Heart left ventricle (tissue), 16 donors: ENCODE measurements around the gene MPRIP. TPM values are rescaled to one million over a fixed set of nuclear protein-coding genes. Genes with fewer than 3 reads are reported as not detected.

Experiments used
- ATAC-seq, 4 donors: fragments of 200-7000 bp; cut with Tn5 transposase; one replicate each; pipeline ENCODE4 v1.9.1; 2020 to 2022; ENCODE audit warnings: moderate library complexity in 4 of 4, mild to moderate bottlenecking in 3 of 4, moderate number of reproducible peaks in 1 of 4
- DNase-seq, 5 donors: peaks; one replicate each; pipeline ENCODE4 v3.0.0-alpha.2; 2020
- H3K27ac ChIP-seq, 12 donors: fragments of 200-600 bp; sonication (generic) in 4 of 12; one replicate each; pipeline versions ENCODE4 v1.5.0 to v1.8.0; 2016 to 2022; ENCODE audit warnings: mild to moderate bottlenecking in 2 of 12
- H3K27me3 ChIP-seq, 9 donors: fragments of 200-600 bp; sonication (generic) in 2 of 9; one replicate each; pipeline versions ENCODE4 v1.5.1 to v1.8.0; 2016 to 2022; ENCODE audit warnings: mild to moderate bottlenecking in 3 of 9
- H3K36me3 ChIP-seq, 9 donors: fragments of 200-600 bp; sonication (generic) in 2 of 9; one replicate each; pipeline versions ENCODE4 v1.5.0 to v1.8.0; 2018 to 2022; ENCODE audit warnings: mild to moderate bottlenecking in 2 of 9
- H3K4me1 ChIP-seq, 12 donors: fragments of 200-600 bp; sonication (generic) in 4 of 12; one replicate each; pipeline versions ENCODE4 v1.5.0 to v1.8.0; 2016 to 2022; ENCODE audit warnings: mild to moderate bottlenecking in 3 of 12
- H3K4me3 ChIP-seq, 12 donors: fragments of 200-600 bp; sonication (generic) in 4 of 12; one replicate each; pipeline versions ENCODE4 v1.5.0 to v1.8.0; 2017 to 2022; ENCODE audit warnings: mild to moderate bottlenecking in 9 of 12, moderate library complexity in 4 of 12
- H3K9me3 ChIP-seq, 12 donors: fragments of 200-600 bp; sonication (generic) in 4 of 12; one replicate each; pipeline versions ENCODE4 v1.5.0 to v1.8.0; 2016 to 2022; ENCODE audit warnings: mild to moderate bottlenecking in 1 of 12
- CTCF ChIP-seq, 12 donors: fragments of 200-600 bp; sonication (generic) in 4 of 12; IDR thresholded peaks; one replicate each; pipeline versions ENCODE4 v1.5.0 to v1.8.0; 2018 to 2022; ENCODE audit warnings: antibody characterized with exemption in 12 of 12, mild to moderate bottlenecking in 5 of 12
- POLR2A ChIP-seq, 2 donors: fragments of 450-650 bp; IDR thresholded peaks; one replicate each; pipeline ENCODE4 v1.6.1; 2017; ENCODE audit warnings: antibody characterized with exemption in 2 of 2, mild to moderate bottlenecking in 2 of 2, moderate library complexity in 2 of 2
- WGBS, 4 donors: extraction: QIAGEN DNeasy Blood & Tissue Kit in 2 of 4; methylation state at CpG; one replicate each; pipeline versions ENCODE4 v1.1.5 to v1.1.7; 2013 to 2018; 5-methylcytosine and 5-hydroxymethylcytosine counted together
- intact Hi-C, 10 donors: fragments of 100-400 bp; cut with DNase I; formaldehyde crosslinking; loops; one replicate each; pipeline versions ENCODE4 v1.11.1 to v1.14.2; 2022
- polyA plus RNA-seq, 2 donors: library from polyadenylated mRNA; stranded (reverse); fragments of 200-250 nt; gene quantifications; one replicate each; pipeline ENCODE4 v1.2.3, GENCODE V29; 2013
- total RNA-seq, 9 donors: library from RNA; depleted of rRNA in 2 of 9; stranded (reverse); fragments of >200 nt in 2 of 9; fragmentation: NEBNext Ultra II Directional in 3 of 9; extraction: Animal tissue kit (Norgen Biotek cat#: 25700) in 3 of 9; gene quantifications; one replicate each; pipeline versions ENCODE4 v1.1.0 to v1.2.4, GENCODE V29; 2016 to 2023
- donor health status: ischemic (EF 13 %, LVEDD 7.1; RV severe dilation, severe dysfunction).
- donor health status: healthy with polysubstance abuse.
- donor health status: DM: no; HTN: yes; CAD: no.
- donor health status: DM: no; HTN: no; CAD: no.
- donor health status: ischemic (EF 25% LVEDD 6.9; RV normal size, moderate dysfunction).
- donor health status: ischemic (EF 25% LVEDD 5.7; RV mildly dilated, moderate dysfunction).
- donor health status: healthy.
- donor health status: DM: yes; HTN: yes; CAD: no.
- donor health status: ischemic (EF 35%, LVEDD 5.7; RV mildly dilated, moderate dysfunction).
- donor health status: nonischemic (EF 11% LVEDD 7.7; RV severe dilation, severe dysfunction).
- donor health status: DM: yes; HTN: yes; CAD: no.
- donor health status: PGD.
- donor health status: ischemic (EF 29% LVEDD 5.4; RV normal size, mild dysfunction).
- donor health status: nonischemic (EF 23%, LVEDD 6.1; RV moderate dilation, normal function).

MPRIP gene
- total and polyA plus RNA-seq, 11 donors: 131 to 686 (median 343) TPM

GRCh38 chr17:17078832-17079231 is 36.6 kb downstream of the MPRIP start:
- no peak overlapping the region for H3K4me3 ChIP-seq
- H3K36me3 ChIP-seq: peaks cover 0 to 58% (median 35%) of the 10 kb centered on the region in 9 donors

GRCh38 chr17:17079336-17079735 is 37.1 kb downstream of the MPRIP start:
- intact Hi-C loops: loop anchor here in 2 of 10 donors (5.0 kb wide), 1 partner anchor 37 kb away; the partner anchor contains the start of gene MPRIP (in 2 of the 2)
- peak in 1 of 5 donors; percentile 63 for DNase-seq

More at GRCh38 chr17:17078832-17079231, 36.6 kb downstream of the MPRIP start:
- ATAC-seq (no peak), DNase-seq (no peak)
- TF ChIP-seq POLR2A (IDR thresholded peaks at IDR 0.05): no peak
- no peak for TF ChIP-seq CTCF (IDR thresholded peaks at IDR 0.05)
- Histone ChIP-seq H3K9me3 (no peaks in the 10 kb centered on the region), H3K27me3 (no peaks in the 10 kb centered on the region), H3K27ac (peak overlapping the region in 4 of 12 donors; percentile 5 to 69 (median 38)), H3K4me1 (peaks cover 14 to 93% (median 72%) of the 10 kb centered on the region in 12 donors)
- intact Hi-C loops: loop anchor here in 2 of 10 donors (5.0 kb wide), 1 partner anchor 37 kb away; the partner anchor contains the start of gene MPRIP (in 2 of the 2)
- 78 to 88% (median 83%) methylated on average over 7 of the region's 7 CpGs for WGBS, 4 donors

GRCh38 chr17:17079761-17080160 is 37.5 kb downstream of the MPRIP start:
- peak overlapping the region in 11 of 12 donors; percentile 9 to 69 (median 44) for H3K27ac ChIP-seq
- TF ChIP-seq CTCF (IDR thresholded peaks at IDR 0.05) (no peak), POLR2A (IDR thresholded peaks at IDR 0.05) (no peak)
- DNase-seq: peak in 4 of 5 donors; percentile 36 to 80 (median 65)
- intact Hi-C loops: loop anchor here in 2 of 10 donors (5.0 kb wide), 1 partner anchor 37 kb away; the partner anchor contains the start of gene MPRIP (in 2 of the 2)
- no peak overlapping the region for H3K4me3 ChIP-seq
- H3K27me3 ChIP-seq: no peaks in the 10 kb centered on the region
- H3K4me1 ChIP-seq: peaks cover 9 to 87% (median 63%) of the 10 kb centered on the region in 12 donors
- 27 to 46% (median 43%) methylated on average over 6 of the region's 6 CpGs for WGBS, 4 donors
- peak; percentile 79 to 88 (median 84) for ATAC-seq
- peaks cover 0 to 64% (median 41%) of the 10 kb centered on the region in 9 donors for H3K36me3 ChIP-seq
- H3K9me3 ChIP-seq: no peaks in the 10 kb centered on the region

More at GRCh38 chr17:17079336-17079735, 37.1 kb downstream of the MPRIP start:
- Histone ChIP-seq H3K4me1 (peaks cover 12 to 88% (median 67%) of the 10 kb centered on the region in 12 donors), H3K9me3 (no peaks in the 10 kb centered on the region), H3K36me3 (peaks cover 0 to 63% (median 37%) of the 10 kb centered on the region in 9 donors), H3K4me3 (no peak overlapping the region), H3K27me3 (no peaks in the 10 kb centered on the region), H3K27ac (peak overlapping the region in 8 of 12 donors; percentile 9 to 69 (median 50))
- 32 to 43% (median 37%) methylated on average over 4 of the region's 4 CpGs for WGBS, 4 donors
- TF ChIP-seq POLR2A (IDR thresholded peaks at IDR 0.05) (no peak), CTCF (IDR thresholded peaks at IDR 0.05) (no peak)
- peak; percentile 14 to 67 (median 38) for ATAC-seq

GRCh38 chr17:17080181-17080631 is 37.9 kb downstream of the MPRIP start:
- H3K27ac ChIP-seq: peak overlapping the region in 11 of 12 donors; percentile 9 to 69 (median 44)
- WGBS, 4 donors: 46 to 56% (median 47%) methylated on average over 3 of the region's 3 CpGs

More at GRCh38 chr17:17080181-17080631, 37.9 kb downstream of the MPRIP start:
- intact Hi-C loops: no loop called here
- TF ChIP-seq POLR2A (IDR thresholded peaks at IDR 0.05) (no peak), CTCF (IDR thresholded peaks at IDR 0.05) (no peak)
- DNase-seq: peak in 1 of 5 donors; percentile 20
- H3K27me3 ChIP-seq: no peaks in the 10 kb centered on the region
- H3K4me3 ChIP-seq: no peak overlapping the region
- peaks cover 9 to 85% (median 62%) of the 10 kb centered on the region in 12 donors for H3K4me1 ChIP-seq
- peak in 2 of 4 donors; percentile 17 to 18 for ATAC-seq
- no peaks in the 10 kb centered on the region for H3K9me3 ChIP-seq
- peaks cover 0 to 64% (median 43%) of the 10 kb centered on the region in 9 donors for H3K36me3 ChIP-seq
